ENCODE measurements around the gene ROR2. TPM values are rescaled to one million over a fixed set of nuclear protein-coding genes. Genes with fewer than 3 reads are reported as not detected.
"Not testable (repeated sequence)": the region's sequence is repeated elsewhere in the genome, so short reads cannot be mapped to it uniquely, and the experiment has no call there.

ROR2 gene
- total RNA-seq, 4 donors from 2014 or later: 9.5 to 17.7 (median 15.9) TPM

DNA sequence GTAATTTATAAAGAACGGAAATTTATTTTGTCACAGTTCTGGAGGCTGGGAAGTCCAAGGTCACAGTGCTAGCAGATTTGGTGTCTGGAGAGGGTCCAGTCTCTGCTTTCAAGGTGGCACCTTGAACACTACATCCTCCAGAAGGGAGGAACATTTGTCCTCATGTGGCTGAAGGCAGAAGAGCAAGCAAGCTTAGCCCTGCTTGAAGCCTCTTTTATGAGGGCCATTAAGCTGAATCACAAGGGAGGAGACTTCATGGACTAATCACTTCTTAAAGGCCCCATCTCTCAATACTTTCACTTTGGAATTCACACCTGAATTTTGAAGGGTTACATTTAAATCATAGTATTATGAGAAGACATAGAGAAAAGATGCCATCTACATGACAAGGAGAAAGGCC, 311.0 kb downstream of the ROR2 start:
- no peaks in the 10 kb centered on the region for H3K4me1 ChIP-seq
- H3K4me3 ChIP-seq (replicated peaks in 1 of 3): no peak overlapping the region
- DNase-seq: no peak
- intact Hi-C loops (cut with DNase I): no loop called here
- H3K27me3 ChIP-seq: no peaks in the 10 kb centered on the region
- TF ChIP-seq, protein P1, sequence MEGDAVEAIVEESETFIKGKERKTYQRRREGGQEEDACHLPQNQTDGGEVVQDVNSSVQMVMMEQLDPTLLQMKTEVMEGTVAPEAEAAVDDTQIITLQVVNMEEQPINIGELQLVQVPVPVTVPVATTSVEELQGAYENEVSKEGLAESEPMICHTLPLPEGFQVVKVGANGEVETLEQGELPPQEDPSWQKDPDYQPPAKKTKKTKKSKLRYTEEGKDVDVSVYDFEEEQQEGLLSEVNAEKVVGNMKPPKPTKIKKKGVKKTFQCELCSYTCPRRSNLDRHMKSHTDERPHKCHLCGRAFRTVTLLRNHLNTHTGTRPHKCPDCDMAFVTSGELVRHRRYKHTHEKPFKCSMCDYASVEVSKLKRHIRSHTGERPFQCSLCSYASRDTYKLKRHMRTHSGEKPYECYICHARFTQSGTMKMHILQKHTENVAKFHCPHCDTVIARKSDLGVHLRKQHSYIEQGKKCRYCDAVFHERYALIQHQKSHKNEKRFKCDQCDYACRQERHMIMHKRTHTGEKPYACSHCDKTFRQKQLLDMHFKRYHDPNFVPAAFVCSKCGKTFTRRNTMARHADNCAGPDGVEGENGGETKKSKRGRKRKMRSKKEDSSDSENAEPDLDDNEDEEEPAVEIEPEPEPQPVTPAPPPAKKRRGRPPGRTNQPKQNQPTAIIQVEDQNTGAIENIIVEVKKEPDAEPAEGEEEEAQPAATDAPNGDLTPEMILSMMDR (IDR thresholded peaks at IDR 0.05): no peak
- no peak for TF ChIP-seq POLR2A (IDR thresholded peaks at IDR 0.05)
- H3K9me3 ChIP-seq: no peaks in the 10 kb centered on the region
- H3K36me3 ChIP-seq: no peaks in the 10 kb centered on the region
- WGBS, 2 donors: 94 to 100% methylated on average over 1 of the region's 1 CpG
- H3K27ac ChIP-seq: no peak overlapping the region

DNA sequence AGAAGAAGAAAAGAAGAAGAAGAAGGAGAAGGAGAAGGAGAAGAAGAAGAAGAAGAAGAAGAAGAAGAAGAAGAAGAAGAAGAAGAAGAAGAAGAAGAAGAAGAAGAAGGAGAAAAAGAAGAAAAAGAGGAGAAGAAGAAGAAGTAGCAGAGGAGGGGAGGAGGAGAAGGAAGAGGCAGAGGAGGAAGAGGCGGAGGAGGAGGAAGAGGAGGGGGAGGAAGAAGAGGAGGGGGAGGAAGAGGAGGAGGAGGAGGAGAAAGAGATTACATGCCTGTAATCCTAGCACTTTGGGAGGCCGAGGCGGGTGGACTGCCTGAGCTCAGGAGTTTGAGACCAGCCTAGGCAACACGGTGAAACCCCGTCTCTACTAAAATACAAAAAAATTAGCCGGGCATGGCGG, 315.2 kb downstream of the ROR2 start:
- H3K36me3 ChIP-seq; H3K4me3 ChIP-seq (replicated peaks in 1 of 3); intact Hi-C loops (cut with DNase I); DNase-seq; H3K27ac ChIP-seq; H3K4me1 ChIP-seq; H3K27me3 ChIP-seq; H3K9me3 ChIP-seq: not testable (repeated sequence)
- 86 to 88% methylated on average over 7 of the region's 7 CpGs for WGBS, 2 donors

DNA sequence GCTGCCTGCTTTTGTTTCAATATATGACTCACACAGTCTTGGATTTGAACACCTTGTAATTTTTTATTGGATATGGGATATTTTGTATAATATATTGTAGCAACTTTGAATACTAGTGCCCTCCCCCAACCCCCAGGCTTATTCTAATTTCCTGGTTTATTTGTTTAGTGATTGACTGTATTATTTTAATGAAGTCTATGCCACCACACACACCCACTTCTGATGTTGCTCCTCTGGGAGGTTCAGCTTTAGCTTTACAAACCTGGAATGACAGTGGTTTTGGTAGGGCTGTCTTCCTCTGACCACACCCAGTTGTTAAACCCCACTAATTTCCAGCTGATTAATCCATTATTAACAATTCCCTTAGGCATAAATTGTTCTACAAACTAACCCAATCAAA, 320.3 kb downstream of the ROR2 start:
- no peak overlapping the region for H3K27ac ChIP-seq
- H3K4me1 ChIP-seq: no peaks in the 10 kb centered on the region
- no peaks in the 10 kb centered on the region for H3K27me3 ChIP-seq
- H3K4me3 ChIP-seq (replicated peaks in 1 of 3): no peak overlapping the region
- H3K36me3 ChIP-seq: no peaks in the 10 kb centered on the region
- no peaks in the 10 kb centered on the region for H3K9me3 ChIP-seq
- TF ChIP-seq, protein P1 (IDR thresholded peaks at IDR 0.05): no peak
- TF ChIP-seq POLR2A (IDR thresholded peaks at IDR 0.05): no peak
- no peak for DNase-seq
- intact Hi-C loops (cut with DNase I): no loop called here

DNA sequence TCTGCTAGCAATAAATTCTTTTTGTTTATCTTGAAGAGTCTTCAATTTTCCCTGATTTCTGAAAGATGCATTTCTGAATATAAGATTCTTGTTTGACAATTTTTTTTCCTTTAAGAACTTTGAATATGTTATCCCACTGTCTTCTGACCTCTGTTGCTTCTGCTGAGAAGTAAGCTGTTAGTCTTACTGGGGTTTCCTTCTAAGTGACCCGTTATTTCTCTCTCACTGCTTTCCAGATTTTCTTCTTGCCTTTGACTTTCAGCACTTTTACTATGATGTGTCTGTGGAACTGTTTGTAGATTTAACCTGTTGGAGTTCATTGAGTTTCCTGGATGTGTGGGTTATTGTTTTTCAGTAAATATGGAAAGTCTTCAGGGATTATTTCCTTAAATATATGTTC, 321.1 kb downstream of the ROR2 start:
- WGBS, 2 donors: 89 to 96% methylated on average over 1 of the region's 1 CpG
- Histone ChIP-seq H3K4me1 (no peaks in the 10 kb centered on the region), H3K36me3 (no peaks in the 10 kb centered on the region), H3K9me3 (no peaks in the 10 kb centered on the region), H3K27ac (no peak overlapping the region), H3K27me3 (no peaks in the 10 kb centered on the region), H3K4me3 (replicated peaks in 1 of 3) (no peak overlapping the region)
- TF ChIP-seq POLR2A (IDR thresholded peaks at IDR 0.05): no peak
- TF ChIP-seq, protein P1 (IDR thresholded peaks at IDR 0.05): no peak
- intact Hi-C loops (cut with DNase I): no loop called here
- DNase-seq: no peak

DNA sequence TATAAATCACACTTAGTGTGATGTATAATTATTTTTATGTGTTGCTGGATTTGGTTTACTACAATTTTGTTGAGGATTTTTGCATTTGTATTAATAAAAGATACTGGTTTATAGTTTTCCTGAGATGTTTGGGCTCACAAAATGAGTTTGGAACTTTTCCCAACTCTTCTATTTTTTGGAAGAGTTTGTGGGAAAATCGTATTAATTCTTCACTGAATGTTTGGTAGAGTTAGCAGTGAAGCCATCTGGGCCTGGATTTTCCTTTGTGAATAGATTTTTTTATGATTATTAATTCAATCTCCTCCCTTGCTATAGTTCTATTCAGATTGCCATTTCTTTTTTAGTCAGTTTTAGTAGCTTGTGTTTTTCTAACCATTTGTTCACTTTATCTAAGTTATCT, 324.7 kb downstream of the ROR2 start:
- 57 to 70% methylated on average over 1 of the region's 1 CpG for WGBS, 2 donors
- TF ChIP-seq, protein P1 (IDR thresholded peaks at IDR 0.05): no peak
- TF ChIP-seq POLR2A (IDR thresholded peaks at IDR 0.05): no peak
- intact Hi-C loops (cut with DNase I): no loop called here
- no peaks in the 10 kb centered on the region for H3K9me3 ChIP-seq
- peaks cover 0 to 4% of the 10 kb centered on the region in 2 donors for H3K4me1 ChIP-seq
- H3K36me3 ChIP-seq: no peaks in the 10 kb centered on the region
- no peaks in the 10 kb centered on the region for H3K27me3 ChIP-seq
- H3K4me3 ChIP-seq (replicated peaks in 1 of 3): no peak overlapping the region
- no peak for DNase-seq
- no peak overlapping the region for H3K27ac ChIP-seq

DNA sequence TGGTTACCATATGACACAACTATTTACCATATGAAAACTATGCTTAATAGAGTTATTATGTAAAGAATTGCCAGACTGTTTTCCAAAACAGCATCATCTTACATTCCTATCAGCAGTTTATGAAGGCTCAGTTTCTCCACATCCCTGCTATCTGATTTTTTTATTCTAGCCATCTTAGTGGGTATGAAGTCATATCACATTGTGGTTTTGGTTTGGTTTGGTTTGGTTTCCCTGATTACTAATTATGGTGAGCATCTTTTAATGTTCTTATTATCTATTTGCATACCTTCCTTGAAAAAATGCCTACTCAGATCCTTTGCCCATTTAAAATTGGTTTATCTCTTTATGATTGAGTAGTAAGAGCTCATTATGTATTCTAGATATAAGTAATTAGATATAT, 327.0 kb downstream of the ROR2 start:
- Histone ChIP-seq H3K36me3 (no peaks in the 10 kb centered on the region), H3K27me3 (no peaks in the 10 kb centered on the region), H3K4me3 (replicated peaks in 1 of 3) (no peak overlapping the region), H3K4me1 (peaks cover 0 to 6% of the 10 kb centered on the region in 2 donors), H3K27ac (no peak overlapping the region), H3K9me3 (no peaks in the 10 kb centered on the region)
- intact Hi-C loops (cut with DNase I): no loop called here
- DNase-seq: no peak
- TF ChIP-seq, protein P1 (IDR thresholded peaks at IDR 0.05): no peak
- no peak for TF ChIP-seq POLR2A (IDR thresholded peaks at IDR 0.05)

DNA sequence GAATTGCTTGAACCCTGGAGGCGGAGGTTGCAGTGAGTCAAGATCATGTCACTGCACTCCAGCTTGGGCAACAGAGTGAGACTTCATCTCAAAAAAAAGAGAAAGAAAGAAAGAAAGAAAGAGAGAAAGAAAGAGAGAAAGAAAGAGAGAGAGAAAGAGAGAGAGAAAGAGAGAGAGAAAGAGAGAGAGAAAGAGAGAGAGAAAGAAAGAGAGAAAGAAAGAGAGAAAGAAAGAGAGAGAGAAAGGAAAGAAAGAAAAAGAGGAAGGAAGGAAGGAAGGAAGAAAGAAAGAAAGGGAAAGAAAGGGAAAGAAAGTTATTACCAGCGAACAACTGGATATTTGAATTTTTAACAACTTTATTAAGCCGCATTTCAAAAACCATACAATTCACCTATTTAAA, 327.9 kb downstream of the ROR2 start:
- H3K36me3 ChIP-seq; H3K4me3 ChIP-seq (replicated peaks in 1 of 3); DNase-seq; H3K9me3 ChIP-seq; H3K27me3 ChIP-seq; H3K4me1 ChIP-seq; H3K27ac ChIP-seq; intact Hi-C loops (cut with DNase I): not testable (repeated sequence)
- 95 to 98% methylated on average over 3 of the region's 3 CpGs for WGBS, 2 donors

DNA sequence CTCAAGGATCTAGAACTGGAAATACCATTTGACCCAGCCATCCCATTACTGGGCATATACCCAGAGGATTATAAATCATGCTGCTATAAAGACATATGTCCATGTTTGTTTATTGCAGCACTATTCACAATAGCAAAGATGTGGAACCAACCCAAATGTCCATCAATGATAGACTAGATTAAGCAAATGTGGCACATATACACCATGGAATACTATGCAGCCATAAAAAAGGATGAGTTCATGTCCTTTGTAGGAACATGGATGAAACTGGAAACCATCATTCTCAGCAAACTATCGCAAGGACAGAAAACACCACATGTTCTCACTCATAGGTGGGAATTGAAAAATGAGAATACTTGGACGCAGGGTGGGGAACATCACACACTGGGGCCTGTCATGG, 336.0 kb downstream of the ROR2 start:
- DNase-seq; H3K27ac ChIP-seq; H3K9me3 ChIP-seq; intact Hi-C loops (cut with DNase I); H3K36me3 ChIP-seq; H3K4me3 ChIP-seq (replicated peaks in 1 of 3); H3K4me1 ChIP-seq; H3K27me3 ChIP-seq: not testable (repeated sequence)
- 100% methylated on average over 2 of the region's 2 CpGs for WGBS, 2 donors

Measured in thyroid gland (tissue), 4 donors.